Tibial artery (tissue), 4 donors: ENCODE results near the gene C4BPA.

Source experiments
- DNase-seq, 2 donors: peaks; one replicate each; pipeline ENCODE4 v3.0.0-alpha.2; 2019
- H3K27ac ChIP-seq, 2 donors: fragments of 200-600 bp; sonication (generic) in 1 of 2; 1 replicate in 1 of 2; 2 replicates in 1 of 2; pipeline ENCODE4 v1.5.1; 2018 to 2019; ENCODE audit warnings: mild to moderate bottlenecking in 1 of 2
- H3K27me3 ChIP-seq, 2 donors: fragments of 200-600 bp; sonication (generic) in 1 of 2; one replicate each; pipeline versions ENCODE4 v1.5.1 to v1.6.0; 2016 to 2019
- H3K36me3 ChIP-seq, 3 donors: fragments of 200-600 bp; sonication (generic) in 2 of 3; one replicate each; pipeline ENCODE4 v1.5.1; 2016 to 2019; ENCODE audit warnings: mild to moderate bottlenecking in 2 of 3
- H3K4me1 ChIP-seq, 4 donors: fragments of 200-600 bp; sonication (generic) in 2 of 4; 1 replicate in 3 of 4; 2 replicates in 1 of 4; pipeline ENCODE4 v1.5.1; 2016 to 2019
- H3K4me3 ChIP-seq, 2 donors: fragments of 200-600 bp; sonication (generic) in 1 of 2; 1 replicate in 1 of 2; 2 replicates in 1 of 2; pipeline ENCODE4 v1.5.1; 2018 to 2019; ENCODE audit warnings: mild to moderate bottlenecking in 2 of 2
- H3K9me3 ChIP-seq, 3 donors: fragments of 200-600 bp; sonication (generic) in 1 of 3; one replicate each; pipeline ENCODE4 v1.5.1; 2016 to 2019
- intact Hi-C: fragments of 100-400 bp; cut with DNase I; formaldehyde crosslinking; loops from one replicate; pipeline ENCODE4 v1.15.0; 2023; ENCODE audit warnings: low total_unique reads
- TF ChIP-seq, protein P1 (sequence below), 2 experiments: fragments of 200-600 bp in 1 of 2; fragments of 450-650 bp in 1 of 2; IDR thresholded peaks; one replicate each; pipeline ENCODE4 v1.5.1; 2017 to 2019; ENCODE audit warnings: antibody characterized with exemption in 2 of 2, mild to moderate bottlenecking in 1 of 2, moderate library complexity in 1 of 2

Gene C4BPA

DNA sequence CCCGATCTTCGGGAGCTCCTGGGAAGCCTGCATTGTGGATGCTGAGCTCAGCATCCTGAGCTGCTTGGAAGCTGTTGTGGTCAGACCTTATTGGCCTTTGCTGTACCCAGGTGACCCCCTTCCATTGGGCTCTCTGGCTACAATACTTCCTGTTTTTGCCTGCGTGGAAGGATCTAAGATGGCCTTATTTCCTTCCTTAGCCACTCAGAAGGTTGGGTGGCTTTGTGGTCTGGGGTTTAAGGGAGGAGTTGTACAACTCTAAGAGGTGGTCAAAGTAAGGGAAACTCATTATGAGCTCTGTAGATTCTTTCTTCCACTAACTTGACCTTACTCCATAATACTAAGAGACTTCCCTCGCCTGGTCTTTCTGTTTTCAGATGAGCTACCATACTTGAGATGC lies 33.2 kb upstream of the C4BPA start:
- intact Hi-C loops = no loop called here
- no peaks in the 10 kb centered on the region for H3K9me3 ChIP-seq
- H3K4me1 ChIP-seq = no peaks in the 10 kb centered on the region
- no peak overlapping the region for H3K27ac ChIP-seq
- DNase-seq = no peak
- TF ChIP-seq, protein P1, sequence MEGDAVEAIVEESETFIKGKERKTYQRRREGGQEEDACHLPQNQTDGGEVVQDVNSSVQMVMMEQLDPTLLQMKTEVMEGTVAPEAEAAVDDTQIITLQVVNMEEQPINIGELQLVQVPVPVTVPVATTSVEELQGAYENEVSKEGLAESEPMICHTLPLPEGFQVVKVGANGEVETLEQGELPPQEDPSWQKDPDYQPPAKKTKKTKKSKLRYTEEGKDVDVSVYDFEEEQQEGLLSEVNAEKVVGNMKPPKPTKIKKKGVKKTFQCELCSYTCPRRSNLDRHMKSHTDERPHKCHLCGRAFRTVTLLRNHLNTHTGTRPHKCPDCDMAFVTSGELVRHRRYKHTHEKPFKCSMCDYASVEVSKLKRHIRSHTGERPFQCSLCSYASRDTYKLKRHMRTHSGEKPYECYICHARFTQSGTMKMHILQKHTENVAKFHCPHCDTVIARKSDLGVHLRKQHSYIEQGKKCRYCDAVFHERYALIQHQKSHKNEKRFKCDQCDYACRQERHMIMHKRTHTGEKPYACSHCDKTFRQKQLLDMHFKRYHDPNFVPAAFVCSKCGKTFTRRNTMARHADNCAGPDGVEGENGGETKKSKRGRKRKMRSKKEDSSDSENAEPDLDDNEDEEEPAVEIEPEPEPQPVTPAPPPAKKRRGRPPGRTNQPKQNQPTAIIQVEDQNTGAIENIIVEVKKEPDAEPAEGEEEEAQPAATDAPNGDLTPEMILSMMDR (IDR thresholded peaks at IDR 0.05) = no peak
- no peaks in the 10 kb centered on the region for H3K27me3 ChIP-seq
- no peak overlapping the region for H3K4me3 ChIP-seq
- H3K36me3 ChIP-seq = peaks cover 26 to 58% (median 40%) of the 10 kb centered on the region in 3 donors

DNA sequence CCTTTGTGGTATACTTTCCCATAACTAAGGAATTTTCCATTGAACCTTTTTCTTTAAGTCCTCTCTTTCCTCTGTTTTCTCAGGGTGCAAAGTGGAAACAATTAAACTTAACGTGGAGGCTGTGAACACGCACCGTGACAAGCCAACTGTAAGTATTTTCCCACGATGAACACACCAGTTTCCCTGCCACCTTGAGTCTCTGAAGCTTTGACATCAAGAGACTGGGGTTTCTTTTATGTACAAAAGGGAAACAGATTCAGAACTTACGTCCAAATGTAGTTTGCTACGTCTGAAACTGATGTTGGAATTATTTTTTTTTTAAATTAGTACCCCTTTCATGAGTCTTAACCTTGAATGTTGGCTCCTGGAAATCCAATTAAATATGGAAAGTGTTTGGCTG lies 32.6 kb upstream of the C4BPA start:
- H3K27ac ChIP-seq = no peak overlapping the region
- H3K9me3 ChIP-seq = no peaks in the 10 kb centered on the region
- H3K4me3 ChIP-seq = no peak overlapping the region
- no peaks in the 10 kb centered on the region for H3K27me3 ChIP-seq
- DNase-seq = no peak
- no peaks in the 10 kb centered on the region for H3K4me1 ChIP-seq
- TF ChIP-seq, protein P1 (IDR thresholded peaks at IDR 0.05) = no peak
- intact Hi-C loops = no loop called here
- peaks cover 22 to 52% (median 34%) of the 10 kb centered on the region in 3 donors for H3K36me3 ChIP-seq

DNA sequence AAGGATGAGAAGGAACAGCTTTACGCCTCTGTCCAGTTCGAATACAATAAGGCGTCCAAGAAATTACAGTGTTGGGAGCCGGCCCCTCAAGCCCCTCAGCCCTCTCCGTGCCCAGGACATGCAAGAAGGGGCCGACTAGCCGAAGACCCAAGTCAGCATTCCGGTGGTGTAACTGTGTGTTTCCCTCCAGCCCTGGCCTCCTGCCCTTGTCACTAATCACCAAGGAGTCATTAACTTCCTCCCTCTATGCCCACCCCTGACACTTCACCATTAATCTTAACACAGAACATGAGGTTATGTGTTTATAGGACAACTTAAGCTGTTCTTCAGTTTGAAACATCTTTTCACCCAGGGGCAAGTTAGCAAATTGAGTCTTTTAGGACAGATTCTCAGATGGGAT lies 31.8 kb upstream of the C4BPA start:
- Histone ChIP-seq H3K4me3 (no peak overlapping the region), H3K9me3 (no peaks in the 10 kb centered on the region), H3K4me1 (no peaks in the 10 kb centered on the region), H3K27ac (no peak overlapping the region), H3K27me3 (no peaks in the 10 kb centered on the region), H3K36me3 (peaks cover 17 to 52% (median 26%) of the 10 kb centered on the region in 3 donors)
- DNase-seq = no peak
- TF ChIP-seq, protein P1 (IDR thresholded peaks at IDR 0.05) = no peak
- intact Hi-C loops = no loop called here

DNA sequence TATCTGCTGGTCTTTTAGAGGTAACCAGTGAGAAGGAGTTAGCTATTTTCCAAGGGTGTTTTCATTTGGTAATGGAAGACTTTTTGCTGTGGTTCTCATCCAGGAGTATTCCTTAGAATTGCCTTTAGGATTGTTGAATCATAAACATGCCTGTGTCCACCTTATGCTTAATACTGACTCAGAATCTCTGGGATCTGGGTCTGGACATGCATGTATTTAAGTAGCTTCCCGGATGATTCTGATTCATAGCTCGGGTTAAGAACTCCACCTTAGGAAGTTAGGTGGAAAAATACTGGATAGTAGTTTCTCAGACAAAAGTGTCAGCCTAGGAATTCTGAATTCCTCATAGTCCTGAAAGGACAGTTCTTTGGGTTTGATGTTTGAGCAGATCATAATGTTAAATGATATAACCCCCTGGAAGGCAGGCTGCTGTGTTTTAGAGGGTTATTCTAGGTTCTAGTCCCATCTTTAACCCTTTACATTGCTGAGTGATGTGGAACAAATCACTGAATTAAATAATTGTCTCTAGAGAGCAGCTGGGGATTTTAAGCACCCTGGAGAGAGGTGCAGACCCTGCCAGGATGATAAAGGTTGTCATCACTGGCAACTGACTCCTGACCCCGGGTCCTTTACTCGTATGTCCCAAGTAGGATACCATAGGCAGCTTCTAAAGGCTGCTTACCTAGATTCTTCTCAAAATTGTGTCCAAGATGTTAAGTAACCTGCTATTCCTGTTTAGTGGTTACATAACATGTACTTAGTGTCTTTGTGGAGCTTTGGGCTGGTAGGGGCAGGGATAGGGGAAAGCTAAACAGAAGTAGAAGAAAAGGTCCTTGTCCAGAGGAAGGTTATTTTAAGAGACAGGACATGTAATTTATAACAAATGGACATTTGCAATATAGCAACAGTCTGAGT lies 29.9 kb upstream of the C4BPA start:
- no peak for DNase-seq
- Histone ChIP-seq H3K27me3 (no peaks in the 10 kb centered on the region), H3K9me3 (no peaks in the 10 kb centered on the region), H3K4me3 (no peak overlapping the region), H3K4me1 (no peaks in the 10 kb centered on the region), H3K36me3 (peaks cover 6 to 40% (median 13%) of the 10 kb centered on the region in 3 donors), H3K27ac (no peak overlapping the region)
- intact Hi-C loops = no loop called here
- TF ChIP-seq, protein P1 (IDR thresholded peaks at IDR 0.05) = no peak

DNA sequence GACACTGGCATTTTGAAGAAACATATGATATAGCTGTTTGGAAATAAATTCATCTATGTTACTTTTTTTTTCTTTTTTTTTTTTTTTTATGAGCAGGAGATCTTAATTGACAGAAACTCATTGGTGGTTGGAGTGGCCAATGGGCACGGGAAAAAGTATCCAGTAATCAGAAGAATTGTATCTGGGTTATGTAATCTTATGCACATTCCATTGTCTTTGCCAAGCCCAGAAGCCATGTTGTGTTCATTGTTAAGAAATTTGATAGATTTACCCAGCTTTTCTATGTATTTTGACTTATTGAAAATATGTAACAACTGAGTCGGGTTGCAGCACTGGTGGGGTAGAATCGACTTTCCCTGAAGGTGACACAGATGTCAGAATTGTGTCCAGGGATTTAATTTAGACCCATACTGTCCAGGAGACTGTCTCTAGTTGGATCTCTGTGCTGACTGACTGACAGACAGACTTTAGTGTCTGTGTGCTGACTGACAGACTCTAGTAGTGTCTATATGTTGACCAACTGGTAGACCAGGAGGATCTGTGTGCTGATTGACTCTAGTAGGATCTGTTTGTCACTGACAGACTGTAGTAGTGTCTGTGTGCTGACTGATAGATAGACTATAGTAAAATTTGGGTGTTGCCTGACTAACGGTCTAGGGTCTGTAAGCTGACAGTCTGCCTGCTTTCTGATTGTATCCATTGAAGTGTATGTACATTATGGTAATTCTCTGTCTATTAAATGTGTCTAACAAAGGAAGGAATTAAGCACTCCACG lies 27.7 kb upstream of the C4BPA start:
- TF ChIP-seq, protein P1 (IDR thresholded peaks at IDR 0.05) = no peak
- Histone ChIP-seq H3K36me3 (peaks cover 1 to 25% (median 8%) of the 10 kb centered on the region in 3 donors), H3K9me3 (no peaks in the 10 kb centered on the region), H3K4me1 (no peaks in the 10 kb centered on the region), H3K4me3 (no peak overlapping the region), H3K27me3 (no peaks in the 10 kb centered on the region), H3K27ac (no peak overlapping the region)
- intact Hi-C loops = no loop called here
- no peak for DNase-seq
